ENCODE measurements around the gene TCAP.
"Not testable (repeated sequence)": the region's sequence is repeated elsewhere in the genome, so short reads cannot be mapped to it uniquely, and the experiment has no call there.

The TCAP gene

GRCh38 chr17:39688475-39688835, 23.3 kb downstream of the TCAP start:
- TF ChIP-seq CTCF (IDR thresholded peaks at IDR 0.05; ENCODE audit: low read depth, low read length, missing control alignments), result no peak
- H3K4me3 ChIP-seq (ENCODE audit: low read depth, low read length), result peak overlapping the region; percentile 71
- in situ Hi-C loops (cut with HindIII; ENCODE audit: low sequenced_read_pairs), result no loop called here
- DNase-seq (ENCODE audit: low read depth), result no peak

GRCh38 chr17:39688945-39689344, 23.8 kb downstream of the TCAP start:
- in situ Hi-C loops (cut with HindIII; ENCODE audit: low sequenced_read_pairs), result no loop called here
- no peak for DNase-seq (ENCODE audit: low read depth)
- H3K4me3 ChIP-seq (ENCODE audit: low read depth, low read length), result peak overlapping the region; percentile 71
- no peak for TF ChIP-seq CTCF (IDR thresholded peaks at IDR 0.05; ENCODE audit: low read depth, low read length, missing control alignments)

- in situ Hi-C loops (cut with HindIII; ENCODE audit: low sequenced_read_pairs), result no loop called here
- no peak for TF ChIP-seq CTCF (IDR thresholded peaks at IDR 0.05; ENCODE audit: low read depth, low read length, missing control alignments)
- no peak overlapping the region for H3K4me3 ChIP-seq (ENCODE audit: low read depth, low read length)
- no peak for DNase-seq (ENCODE audit: low read depth)
Measured at GRCh38 chr17:39694593-39694992, 29.4 kb downstream of the TCAP start.

GRCh38 chr17:39695089-39695474, 29.9 kb downstream of the TCAP start:
- TF ChIP-seq CTCF (IDR thresholded peaks at IDR 0.05; ENCODE audit: low read depth, low read length, missing control alignments), result no peak
- in situ Hi-C loops (cut with HindIII; ENCODE audit: low sequenced_read_pairs), result no loop called here
- no peak overlapping the region for H3K4me3 ChIP-seq (ENCODE audit: low read depth, low read length)
- DNase-seq (ENCODE audit: low read depth), result no peak

GRCh38 chr17:39696731-39697130, 31.6 kb downstream of the TCAP start:
- no peak overlapping the region for H3K4me3 ChIP-seq (ENCODE audit: low read depth, low read length)
- no peak for DNase-seq (ENCODE audit: low read depth)
- in situ Hi-C loops (cut with HindIII; ENCODE audit: low sequenced_read_pairs), result no loop called here
- no peak for TF ChIP-seq CTCF (IDR thresholded peaks at IDR 0.05; ENCODE audit: low read depth, low read length, missing control alignments)

GRCh38 chr17:39697961-39698360, 32.8 kb downstream of the TCAP start:
- in situ Hi-C loops (cut with HindIII; ENCODE audit: low sequenced_read_pairs), result no loop called here
- H3K4me3 ChIP-seq (ENCODE audit: low read depth, low read length), result no peak overlapping the region
- DNase-seq (ENCODE audit: low read depth), result no peak
- TF ChIP-seq CTCF (IDR thresholded peaks at IDR 0.05; ENCODE audit: low read depth, low read length, missing control alignments), result no peak

GRCh38 chr17:39699157-39699817, 34.1 kb downstream of the TCAP start:
- DNase-seq (ENCODE audit: low read depth); in situ Hi-C loops (cut with HindIII; ENCODE audit: low sequenced_read_pairs): not testable (repeated sequence)
- peak overlapping the region; percentile 85 for H3K4me3 ChIP-seq (ENCODE audit: low read depth, low read length)
